ENCODE data around the gene RTL5.

DNA sequence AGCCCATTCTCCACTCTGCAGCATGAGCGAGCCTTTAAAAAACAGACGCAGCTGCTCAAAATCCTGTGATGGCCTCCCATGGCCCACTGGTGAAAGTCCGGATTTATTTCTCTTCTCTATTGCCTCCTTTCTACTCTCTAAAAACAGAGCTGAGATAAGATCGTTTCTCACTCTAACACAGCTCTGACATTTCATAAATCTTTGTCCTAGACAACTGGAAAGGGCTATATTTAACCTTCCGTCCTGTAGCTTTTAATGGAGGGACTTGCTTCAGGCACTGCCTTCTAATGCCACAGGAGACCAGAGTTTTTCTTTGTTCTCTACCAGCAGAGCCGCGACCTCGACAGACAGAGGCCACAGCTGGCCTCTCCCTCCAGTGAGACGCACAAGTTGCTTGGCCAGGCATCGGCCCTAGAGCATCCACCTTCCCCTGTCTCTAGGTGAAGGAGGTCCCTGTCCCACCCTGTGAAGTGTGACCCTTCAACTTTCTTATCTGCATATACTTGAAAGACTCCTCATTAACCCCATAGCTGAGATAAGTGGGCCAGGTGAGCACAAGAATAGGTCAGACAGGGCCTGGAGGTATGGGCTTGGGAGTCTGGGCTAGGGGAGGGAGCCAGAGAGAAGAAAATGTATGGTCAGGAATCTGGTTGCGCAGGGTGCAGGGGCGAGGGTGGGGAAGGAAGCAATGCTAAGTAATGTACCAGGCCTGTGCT is 50.0 kb downstream of the RTL5 start:
- TF ChIP-seq, protein P1, sequence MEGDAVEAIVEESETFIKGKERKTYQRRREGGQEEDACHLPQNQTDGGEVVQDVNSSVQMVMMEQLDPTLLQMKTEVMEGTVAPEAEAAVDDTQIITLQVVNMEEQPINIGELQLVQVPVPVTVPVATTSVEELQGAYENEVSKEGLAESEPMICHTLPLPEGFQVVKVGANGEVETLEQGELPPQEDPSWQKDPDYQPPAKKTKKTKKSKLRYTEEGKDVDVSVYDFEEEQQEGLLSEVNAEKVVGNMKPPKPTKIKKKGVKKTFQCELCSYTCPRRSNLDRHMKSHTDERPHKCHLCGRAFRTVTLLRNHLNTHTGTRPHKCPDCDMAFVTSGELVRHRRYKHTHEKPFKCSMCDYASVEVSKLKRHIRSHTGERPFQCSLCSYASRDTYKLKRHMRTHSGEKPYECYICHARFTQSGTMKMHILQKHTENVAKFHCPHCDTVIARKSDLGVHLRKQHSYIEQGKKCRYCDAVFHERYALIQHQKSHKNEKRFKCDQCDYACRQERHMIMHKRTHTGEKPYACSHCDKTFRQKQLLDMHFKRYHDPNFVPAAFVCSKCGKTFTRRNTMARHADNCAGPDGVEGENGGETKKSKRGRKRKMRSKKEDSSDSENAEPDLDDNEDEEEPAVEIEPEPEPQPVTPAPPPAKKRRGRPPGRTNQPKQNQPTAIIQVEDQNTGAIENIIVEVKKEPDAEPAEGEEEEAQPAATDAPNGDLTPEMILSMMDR (conservative IDR thresholded peaks at IDR 0.05; ENCODE audit: low read length): no peak
- TF ChIP-seq EZH2phosphoT487 (IDR thresholded peaks at IDR 0.05; ENCODE audit: borderline replicate concordance, low read depth, low read length): no peak
